ENCODE results near the gene SARS1. TPM values are rescaled to one million over a fixed set of nuclear protein-coding genes. Genes with fewer than 3 reads are reported as not detected.

The SARS1 gene
- total RNA-seq, 1 experiment from 2014 or later = 492 TPM

GRCh38 chr1:109257682-109258421, 44.1 kb downstream of the SARS1 start:
- Mint-ChIP-seq H3K36me3 (ENCODE audit: insufficient read depth, unreplicated experiment) (no peaks in the 10 kb centered on the region), H3K9me3 (ENCODE audit: unreplicated experiment) (no peaks in the 10 kb centered on the region), H3K27me3 (ENCODE audit: insufficient read depth, unreplicated experiment) (no peaks in the 10 kb centered on the region), H3K4me1 (ENCODE audit: insufficient read depth, unreplicated experiment) (peaks cover 21% of the 10 kb centered on the region), H3K27ac (ENCODE audit: low read depth, unreplicated experiment) (peak overlapping the region; percentile 76), H3K4me3 (ENCODE audit: unreplicated experiment) (no peak overlapping the region)
- no TSS peak for BruUV-seq (replicated peaks)
- POLR2A ChIA-PET = interaction anchor here (0.7 to 2.5 kb wide), 5 partner anchors 17 to 157 kb away, joined by 3 to 17 read pairs (median 3); partner anchors contain the start of gene SARS1
- CTCF ChIA-PET = interaction anchor here (1.2 to 3.7 kb wide), 4 partner anchors 18 to 141 kb away, joined by 3 to 17 read pairs (median 10); partner anchors contain the start of gene SORT1
- no peak for TF ChIP-seq CTCF (IDR thresholded peaks at IDR 0.05; ENCODE audit: unreplicated experiment)
- intact Hi-C loops (cut with micrococcal nuclease) = no loop called here
- DNase-seq (ENCODE audit: unreplicated experiment) = no peak

- no TSS peak for BruUV-seq (replicated peaks)
- no peaks in the 10 kb centered on the region for H3K27me3 Mint-ChIP-seq (ENCODE audit: insufficient read depth, unreplicated experiment)
These were observed 45.1 kb downstream of the SARS1 start for GRCh38 chr1:109258481-109259466.

GRCh38 chr1:109259674-109260557, 46.2 kb downstream of the SARS1 start:
- intact Hi-C loops (cut with micrococcal nuclease) = no loop called here
- no peaks in the 10 kb centered on the region for H3K36me3 Mint-ChIP-seq (ENCODE audit: insufficient read depth, unreplicated experiment)
- BruUV-seq (replicated peaks) = no TSS peak
- ChIA-PET POLR2A (interaction anchor here (1.2 kb wide), 2 partner anchors 20 to 47 kb away, joined by 3 read pairs; partner anchors contain the start of gene SARS1), CTCF (interaction anchor here (0.5 to 1.0 kb wide), 4 partner anchors 33 to 273 kb away, joined by 3 to 5 read pairs (median 4); no protein-coding TSS in a partner anchor)
- H3K27me3 Mint-ChIP-seq (ENCODE audit: insufficient read depth, unreplicated experiment) = no peaks in the 10 kb centered on the region
- H3K9me3 Mint-ChIP-seq (ENCODE audit: unreplicated experiment) = no peaks in the 10 kb centered on the region
- no peak overlapping the region for H3K27ac Mint-ChIP-seq (ENCODE audit: low read depth, unreplicated experiment)
- no peak for DNase-seq (ENCODE audit: unreplicated experiment)
- no peak for TF ChIP-seq CTCF (IDR thresholded peaks at IDR 0.05; ENCODE audit: unreplicated experiment)
- H3K4me1 Mint-ChIP-seq (ENCODE audit: insufficient read depth, unreplicated experiment) = peaks cover 28% of the 10 kb centered on the region
- H3K4me3 Mint-ChIP-seq (ENCODE audit: unreplicated experiment) = no peak overlapping the region

More at GRCh38 chr1:109258481-109259466, 45.1 kb downstream of the SARS1 start:
- H3K36me3 Mint-ChIP-seq (ENCODE audit: insufficient read depth, unreplicated experiment) = no peaks in the 10 kb centered on the region
- H3K4me1 Mint-ChIP-seq (ENCODE audit: insufficient read depth, unreplicated experiment) = peaks cover 27% of the 10 kb centered on the region
- H3K4me3 Mint-ChIP-seq (ENCODE audit: unreplicated experiment) = no peak overlapping the region
- ChIA-PET POLR2A (interaction anchor here (1.2 kb wide), 2 partner anchors 19 to 46 kb away, joined by 3 read pairs; partner anchors contain the start of gene SARS1), CTCF (interaction anchor here (0.5 kb wide), 1 partner anchor 159 kb away, joined by 4 read pairs; no protein-coding TSS in a partner anchor)
- no peaks in the 10 kb centered on the region for H3K9me3 Mint-ChIP-seq (ENCODE audit: unreplicated experiment)
- H3K27ac Mint-ChIP-seq (ENCODE audit: low read depth, unreplicated experiment) = no peak overlapping the region
- TF ChIP-seq CTCF (IDR thresholded peaks at IDR 0.05; ENCODE audit: unreplicated experiment) = no peak
- intact Hi-C loops (cut with micrococcal nuclease) = no loop called here
- no peak for DNase-seq (ENCODE audit: unreplicated experiment)

Measured in MCF 10A (cell line).